Metanephros (tissue), 1 donor: ENCODE measurements around the gene PNLIPRP2. TPM values are rescaled to one million over a fixed set of nuclear protein-coding genes. Genes with fewer than 3 reads are reported as not detected.

Experiments used
- total RNA-seq: library from RNA; depleted of rRNA; stranded (reverse); fragments of >200 nt; gene quantifications from one replicate; pipeline ENCODE4 v1.2.3, GENCODE V29; 2014

PNLIPRP2 gene
- total RNA-seq = not detected

DNA sequence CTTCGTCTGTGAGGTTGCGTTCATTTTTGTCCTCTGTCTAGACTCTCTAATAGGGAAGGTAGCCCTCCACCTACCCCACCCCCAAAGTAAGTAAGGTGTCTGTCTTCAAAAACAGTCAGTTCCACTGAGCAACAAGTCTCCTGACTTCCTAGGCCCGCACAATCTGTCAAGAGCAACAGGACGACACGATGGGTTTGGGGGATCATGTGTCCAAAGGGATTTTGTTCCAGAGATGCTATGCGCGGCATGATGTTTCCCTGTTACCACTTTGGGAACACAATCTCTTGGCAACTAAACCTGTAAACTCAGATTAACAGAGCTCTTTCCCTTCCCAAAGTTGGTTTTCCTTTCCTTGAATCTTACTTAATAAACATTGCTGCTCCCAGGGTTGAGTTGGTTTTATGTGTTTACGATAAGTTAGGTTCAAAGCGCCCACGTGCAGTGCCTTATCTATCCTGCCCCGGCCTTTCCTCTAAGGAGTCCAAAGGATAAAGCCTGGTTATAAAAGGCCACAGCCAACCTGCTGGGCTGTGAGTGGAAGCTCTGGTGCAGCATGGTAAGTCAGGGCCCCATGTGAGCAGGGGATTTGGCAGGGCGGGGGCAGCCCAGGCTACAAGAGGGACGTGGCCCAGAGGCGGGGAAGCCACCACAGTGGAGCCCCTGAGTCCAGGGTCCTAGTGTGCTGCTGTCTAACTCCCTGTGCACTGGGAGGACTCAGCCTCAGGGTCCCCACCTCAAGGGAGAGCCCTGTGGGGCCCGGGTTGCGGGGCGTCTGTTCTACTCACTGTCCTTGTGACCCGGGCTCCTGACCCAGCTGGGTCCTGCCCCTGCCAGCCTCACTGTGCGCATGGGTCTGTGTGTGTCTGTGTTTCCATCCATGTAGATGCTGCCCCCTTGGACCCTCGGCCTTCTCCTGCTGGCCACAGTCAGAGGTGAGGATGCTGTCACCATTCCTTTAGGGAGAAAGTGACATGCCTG, at the start of gene PNLIPRP2:
TSS of gene PNLIPRP2 (plus strand) at position 531 of the 978 bp plus-strand sequence.

GRCh38 chr10:116590590-116591444, 29.9 kb upstream of the PNLIPRP2 start, which contains the start of gene PNLIPRP1:
TSS of gene PNLIPRP1 (plus strand) at chr10:116590959. CDS start at chr10:116591130, 171 bp downstream.

Other genes starting within 250 kb of the PNLIPRP2 start
- not detected for gene PNLIPRP3, start 193.1 kb upstream of the PNLIPRP2 start, total RNA-seq
- gene PNLIP, start 75.0 kb upstream of the PNLIPRP2 start, total RNA-seq = 0.12 TPM
- gene PNLIPRP1, start 30.0 kb upstream of the PNLIPRP2 start, total RNA-seq = not detected
- 26.6 TPM for gene HSPA12A, start 121.6 kb downstream of the PNLIPRP2 start, total RNA-seq
- gene ENO4, start 228.5 kb downstream of the PNLIPRP2 start, total RNA-seq = 2.7 TPM